BJ (cell line): ENCODE measurements around the gene LATS2. TPM values are rescaled to one million over a fixed set of nuclear protein-coding genes. Genes with fewer than 3 reads are reported as not detected.

Experiments
- CTCF ChIA-PET: fragments of 350-600 bp; formaldehyde crosslinking; extraction: SDS; loops from one replicate; lab custom pipeline; 2021; ENCODE audit warnings: antibody characterized with exemption, inconsistent platforms; lab: Yijun Ruan, JAX
- POLR2A ChIA-PET: fragments of 300-600 bp; sonication (Branson Sonifier 250); formaldehyde crosslinking; extraction: SDS; loops from one replicate; lab custom pipeline; 2021; ENCODE audit warnings: antibody characterized with exemption; lab: Charles Lee
- DNase-seq: peaks from one replicate; pipeline ENCODE4 v3.0.0-alpha.2; 2011; ENCODE audit warnings: low read depth
- H3K27me3 ChIP-seq: 2 replicates; pipeline ENCODE4 v1.6.0; 2011; ENCODE audit warnings: low read length; ENCODE audit not compliant: control insufficient read depth, insufficient read depth
- H3K36me3 ChIP-seq: 2 replicates; pipeline ENCODE4 v1.5.1; 2011; ENCODE audit warnings: low read length; ENCODE audit not compliant: control insufficient read depth, insufficient read depth
- H3K4me3 ChIP-seq: 2 replicates; pipeline ENCODE4 v1.5.1; 2011; ENCODE audit warnings: low read depth, mild to moderate bottlenecking, control low read depth, low read length
- CTCF ChIP-seq: IDR thresholded peaks from 2 replicates; pipeline ENCODE4 v1.5.1; 2011; ENCODE audit warnings: low read depth, mild to moderate bottlenecking, control low read depth, inconsistent platforms, low read length, moderate library complexity; ENCODE audit not compliant: insufficient read depth
- polyA plus RNA-seq: library from polyadenylated mRNA; depleted of rRNA; stranded (reverse); fragments of >200 nt; gene quantifications from 2 replicates; pipeline ENCODE4 v1.2.3, GENCODE V29; 2011

Gene LATS2
- polyA plus RNA-seq, 1 experiment = 20.0 TPM

- DNase-seq = no peak
- POLR2A ChIA-PET = no interaction called here
- Histone ChIP-seq H3K36me3 (no peaks in the 10 kb centered on the region), H3K4me3 (peak overlapping the region; percentile 79), H3K27me3 (no peaks in the 10 kb centered on the region)
- CTCF ChIA-PET = interaction anchor here (0.9 kb wide), 1 partner anchor 15 kb away, joined by 5 read pairs; no protein-coding TSS in a partner anchor
- no peak for TF ChIP-seq CTCF
These were observed 903 bp downstream of the LATS2 start for GRCh38 chr13:21060338-21061028.

- Histone ChIP-seq H3K27me3 (no peaks in the 10 kb centered on the region), H3K36me3 (no peaks in the 10 kb centered on the region), H3K4me3 (peak overlapping the region; percentile 79)
- no peak for DNase-seq
- no peak for TF ChIP-seq CTCF
- CTCF ChIA-PET = interaction anchor here (0.9 kb wide), 1 partner anchor 15 kb away, joined by 5 read pairs; no protein-coding TSS in a partner anchor
- POLR2A ChIA-PET = no interaction called here
These were observed 1.6 kb downstream of the LATS2 start for GRCh38 chr13:21059641-21060337.

- Histone ChIP-seq H3K27me3 (no peaks in the 10 kb centered on the region), H3K4me3 (no peak overlapping the region), H3K36me3 (peaks cover under 1% of the 10 kb centered on the region)
- ChIA-PET CTCF (no interaction called here), POLR2A (interaction anchor here (0.8 kb wide), 1 partner anchor 12 kb away, joined by 7 read pairs; no protein-coding TSS in a partner anchor)
- no peak for TF ChIP-seq CTCF
- no peak for DNase-seq
These were observed 3.0 kb downstream of the LATS2 start for GRCh38 chr13:21058361-21058760.

- no peak for DNase-seq
- Histone ChIP-seq H3K36me3 (peaks cover 8% of the 10 kb centered on the region), H3K4me3 (no peak overlapping the region), H3K27me3 (no peaks in the 10 kb centered on the region)
- ChIA-PET POLR2A (no interaction called here), CTCF (interaction anchor here (0.9 kb wide), 1 partner anchor 57 kb away, joined by 3 read pairs; no protein-coding TSS in a partner anchor)
- no peak for TF ChIP-seq CTCF
These were observed 5.8 kb downstream of the LATS2 start for GRCh38 chr13:21055511-21056045.

GRCh38 chr13:21055016-21055415, 6.4 kb downstream of the LATS2 start:
- POLR2A ChIA-PET = no interaction called here
- no peak overlapping the region for H3K4me3 ChIP-seq
- no peak for DNase-seq

More at GRCh38 chr13:21055016-21055415, 6.4 kb downstream of the LATS2 start:
- H3K27me3 ChIP-seq = no peaks in the 10 kb centered on the region
- peaks cover 8% of the 10 kb centered on the region for H3K36me3 ChIP-seq
- no peak for TF ChIP-seq CTCF
- CTCF ChIA-PET = interaction anchor here (0.9 kb wide), 1 partner anchor 56 kb away, joined by 3 read pairs; no protein-coding TSS in a partner anchor
